Measurements from ENCODE around the gene TXNRD3. TPM values are rescaled to one million over a fixed set of nuclear protein-coding genes. Genes with fewer than 3 reads are reported as not detected.

The TXNRD3 gene
- polyA plus RNA-seq, 1 donor (not counting 4 experiments of a cell fraction or from before 2014, with no cell fraction given), result 9.7 TPM

DNA sequence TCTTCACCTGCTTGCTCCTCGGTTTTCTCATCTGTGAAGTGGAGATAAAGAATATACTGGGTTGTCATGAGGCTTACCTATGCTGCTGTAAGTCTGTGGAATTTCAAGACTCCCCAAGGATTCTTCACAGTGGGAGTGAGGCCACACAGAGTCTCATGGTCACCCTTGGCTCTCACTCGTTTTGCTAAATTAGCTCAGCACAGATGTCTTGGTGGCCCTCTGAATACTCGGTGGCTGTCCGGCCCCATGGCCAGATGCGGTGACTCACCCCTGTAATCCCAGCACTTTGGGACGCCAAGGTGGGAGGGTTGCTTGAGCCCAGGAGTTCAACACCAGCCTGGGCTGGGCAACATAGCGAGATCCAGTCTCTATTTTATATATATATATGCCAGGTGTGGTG lies 44.1 kb upstream of the TXNRD3 start:
- no peak for TF ChIP-seq EZH2 (IDR thresholded peaks at IDR 0.05; ENCODE audit: low read length)
- no peak for TF ChIP-seq CTCF (optimal IDR thresholded peaks at IDR 0.05 in 1 of 3, IDR thresholded peaks at IDR 0.05 in 1 of 3, conservative IDR thresholded peaks at IDR 0.05 in 1 of 3; ENCODE audit: extremely low read depth in 1 of 3, insufficient read depth in 2 of 3, low read length in 3 of 3)
- Histone ChIP-seq H3K4me2 (ENCODE audit: control insufficient read depth, extremely low read depth, insufficient read depth, low read depth, low read length) (no peak overlapping the region), H2AFZ (ENCODE audit: control insufficient read depth, low read length) (no peak overlapping the region), H3K9me3 (ENCODE audit: control insufficient read depth, low read depth, low read length) (no peaks in the 10 kb centered on the region), H3K9ac (ENCODE audit: control insufficient read depth, extremely low read depth, insufficient read depth, low read length) (no peak overlapping the region), H3K27ac (ENCODE audit: control insufficient read depth, insufficient read depth, low read length) (no peak overlapping the region), H3K4me3 (ENCODE audit: control insufficient read depth in 2 of 3, extremely low read depth in 1 of 3, insufficient read depth in 2 of 3, low read depth in 1 of 3, low read length in 3 of 3) (no peak overlapping the region), H3K27me3 (ENCODE audit: control insufficient read depth, extremely low read depth, insufficient read depth, low read length) (peaks cover 5% of the 10 kb centered on the region), H3K79me2 (ENCODE audit: control insufficient read depth, insufficient read depth, low read length) (no peaks in the 10 kb centered on the region), H4K20me1 (ENCODE audit: control insufficient read depth, extremely low read depth, insufficient read depth, low read length) (no peaks in the 10 kb centered on the region), H3K36me3 (ENCODE audit: control insufficient read depth in 2 of 2, extremely low read depth in 1 of 2, insufficient read depth in 2 of 2, low read length in 2 of 2) (no peaks in the 10 kb centered on the region), H3K9me1 (ENCODE audit: control insufficient read depth, extremely low read depth, insufficient read depth, low read length) (no peaks in the 10 kb centered on the region), H3K4me1 (ENCODE audit: control insufficient read depth, extremely low read depth, insufficient read depth, low read length) (peaks cover 7% of the 10 kb centered on the region)
- DNase-seq (ENCODE audit: low read depth, low spot score) (no peak), FAIRE-seq (no peak)
- dilution Hi-C loops (cut with MboI; ENCODE audit: extremely low pct_ligation_motif_present, low sequenced_read_pairs), result no loop called here

DNA sequence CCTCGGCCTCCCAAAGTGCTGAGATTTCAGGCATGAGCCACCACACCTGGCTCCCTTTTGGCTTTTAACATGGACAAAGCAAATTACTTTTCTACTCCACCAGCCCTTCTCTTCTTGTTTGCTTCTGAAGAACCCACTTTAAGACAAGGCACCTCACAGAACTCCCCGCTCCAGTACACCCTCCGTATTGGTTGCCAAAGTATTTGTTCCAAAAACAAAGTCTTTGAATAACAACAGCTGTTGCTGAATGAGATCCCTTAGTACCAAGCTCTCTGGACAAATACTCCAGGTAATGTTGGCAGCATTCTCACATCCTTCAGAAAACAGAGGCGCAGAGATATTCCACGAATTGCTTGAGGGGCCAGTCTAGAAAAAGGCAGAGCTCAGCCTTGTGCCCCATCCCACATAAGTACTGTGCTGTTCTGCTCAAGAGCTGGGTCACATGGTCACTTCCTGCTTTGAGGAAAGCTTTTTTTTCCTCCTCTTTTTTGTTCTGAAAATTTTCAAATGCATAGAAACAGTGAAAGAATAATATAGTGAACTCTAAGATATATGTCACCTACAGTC lies 41.9 kb upstream of the TXNRD3 start:
- no peak overlapping the region for H3K27ac ChIP-seq (ENCODE audit: control insufficient read depth, insufficient read depth, low read length)
- H3K9me1 ChIP-seq (ENCODE audit: control insufficient read depth, extremely low read depth, insufficient read depth, low read length), result no peaks in the 10 kb centered on the region
- no peak for DNase-seq (ENCODE audit: low read depth, low spot score)
- no peak overlapping the region for H3K9ac ChIP-seq (ENCODE audit: control insufficient read depth, extremely low read depth, insufficient read depth, low read length)
- H3K9me3 ChIP-seq (ENCODE audit: control insufficient read depth, low read depth, low read length), result no peaks in the 10 kb centered on the region
- dilution Hi-C loops (cut with MboI; ENCODE audit: extremely low pct_ligation_motif_present, low sequenced_read_pairs), result no loop called here
- H3K36me3 ChIP-seq (ENCODE audit: control insufficient read depth in 2 of 2, extremely low read depth in 1 of 2, insufficient read depth in 2 of 2, low read length in 2 of 2), result no peaks in the 10 kb centered on the region
- FAIRE-seq, result peak; percentile 9
- H3K4me2 ChIP-seq (ENCODE audit: control insufficient read depth, extremely low read depth, insufficient read depth, low read depth, low read length), result no peak overlapping the region
- peaks cover 9% of the 10 kb centered on the region for H3K27me3 ChIP-seq (ENCODE audit: control insufficient read depth, extremely low read depth, insufficient read depth, low read length)
- no peaks in the 10 kb centered on the region for H3K4me1 ChIP-seq (ENCODE audit: control insufficient read depth, extremely low read depth, insufficient read depth, low read length)
- H2AFZ ChIP-seq (ENCODE audit: control insufficient read depth, low read length), result no peak overlapping the region
- no peaks in the 10 kb centered on the region for H3K79me2 ChIP-seq (ENCODE audit: control insufficient read depth, insufficient read depth, low read length)
- H4K20me1 ChIP-seq (ENCODE audit: control insufficient read depth, extremely low read depth, insufficient read depth, low read length), result no peaks in the 10 kb centered on the region
- H3K4me3 ChIP-seq (ENCODE audit: control insufficient read depth in 2 of 3, extremely low read depth in 1 of 3, insufficient read depth in 2 of 3, low read depth in 1 of 3, low read length in 3 of 3), result no peak overlapping the region
- TF ChIP-seq EZH2 (IDR thresholded peaks at IDR 0.05; ENCODE audit: low read length), result no peak
- no peak for TF ChIP-seq CTCF (optimal IDR thresholded peaks at IDR 0.05 in 1 of 3, IDR thresholded peaks at IDR 0.05 in 1 of 3, conservative IDR thresholded peaks at IDR 0.05 in 1 of 3; ENCODE audit: extremely low read depth in 1 of 3, insufficient read depth in 2 of 3, low read length in 3 of 3)

Measured in keratinocyte (primary cell).